Nephron (organoid): ENCODE measurements around the gene ENG.
A peak's percentile ranks its signal among the peaks of the same experiment; 100 is the strongest.

Experiments
- H3K27ac Mint-ChIP-seq, 3 experiments: 2 replicates each; pipeline ENCODE4 v1.8.0; 2020; ENCODE audit warnings: mixed read lengths in 3 of 3, mild to moderate bottlenecking in 2 of 3, moderate library complexity in 1 of 3
- H3K27me3 Mint-ChIP-seq: 2 replicates; pipeline ENCODE4 v1.8.0; 2021; ENCODE audit warnings: low read depth, mild to moderate bottlenecking, moderate library complexity, mixed read lengths
- H3K36me3 Mint-ChIP-seq: 2 replicates; pipeline ENCODE4 v1.8.0; 2020; ENCODE audit warnings: low read depth, mixed read lengths
- H3K4me1 Mint-ChIP-seq: 2 replicates; pipeline ENCODE4 v1.8.0; 2020; ENCODE audit warnings: mixed read lengths
- H3K4me3 Mint-ChIP-seq, 3 experiments: 2 replicates each; pipeline ENCODE4 v1.8.0; 2020; ENCODE audit warnings: mild to moderate bottlenecking in 3 of 3, mixed read lengths in 3 of 3, moderate library complexity in 2 of 3
- H3K9me3 Mint-ChIP-seq: 2 replicates; pipeline ENCODE4 v1.8.0; 2020; ENCODE audit warnings: mixed read lengths
- CTCF ChIP-seq, 3 experiments: fragments of 200-600 bp; sonication (generic); IDR thresholded peaks; one replicate each; pipeline ENCODE4 v1.5.0; 2021; ENCODE audit warnings: antibody characterized with exemption in 3 of 3; ENCODE audit not compliant: unreplicated experiment in 3 of 3

The ENG gene

GRCh38 chr9:127854184-127854806 lies at the start of gene ENG:
TSS of gene ENG (minus strand) at chr9:127854658. CDS start at chr9:127854355, 303 bp downstream.
- TF ChIP-seq CTCF (IDR thresholded peaks at IDR 0.05; ENCODE audit: unreplicated experiment in 3 of 3): no peak
- peaks cover 4% of the 10 kb centered on the region for H3K27me3 Mint-ChIP-seq
- peaks cover 6% of the 10 kb centered on the region for H3K36me3 Mint-ChIP-seq
- peaks cover 27% of the 10 kb centered on the region for H3K4me1 Mint-ChIP-seq
- peaks cover 2% of the 10 kb centered on the region for H3K9me3 Mint-ChIP-seq
- peak within 1 kb of the TSS; percentile 59 to 76 (median 67) for H3K27ac Mint-ChIP-seq
- peak within 1 kb of the TSS; percentile 74 to 85 (median 79) for H3K4me3 Mint-ChIP-seq

GRCh38 chr9:127903557-127904475 lies 49.4 kb upstream of the ENG start:
- Mint-ChIP-seq H3K4me1 (peaks cover 34% of the 10 kb centered on the region), H3K27me3 (no peaks in the 10 kb centered on the region), H3K27ac (peak overlapping the region; percentile 99 to 100 (median 99)), H3K9me3 (no peaks in the 10 kb centered on the region), H3K36me3 (no peaks in the 10 kb centered on the region), H3K4me3 (peak overlapping the region; percentile 60 to 76 (median 68))
- no peak for TF ChIP-seq CTCF (IDR thresholded peaks at IDR 0.05; ENCODE audit: unreplicated experiment in 3 of 3)

GRCh38 chr9:127899128-127899943 lies 44.9 kb upstream of the ENG start, which contains the start of gene ST6GALNAC6:
TSS of gene ST6GALNAC6 (minus strand) at chr9:127899603. CDS start at chr9:127897981, 1,622 bp downstream.
- peak within 1 kb of the TSS; percentile 98 to 100 (median 99) for H3K27ac Mint-ChIP-seq
- TF ChIP-seq CTCF (IDR thresholded peaks at IDR 0.05; ENCODE audit: unreplicated experiment in 3 of 3): no peak
- H3K4me3 Mint-ChIP-seq: peak within 1 kb of the TSS; percentile 95 to 100 (median 97)
- peaks cover 29% of the 10 kb centered on the region for H3K36me3 Mint-ChIP-seq
- peaks cover 34% of the 10 kb centered on the region for H3K4me1 Mint-ChIP-seq
- no peaks in the 10 kb centered on the region for H3K27me3 Mint-ChIP-seq
- no peaks in the 10 kb centered on the region for H3K9me3 Mint-ChIP-seq

GRCh38 chr9:127898433-127899127 lies 44.1 kb upstream of the ENG start:
- no peaks in the 10 kb centered on the region for H3K27me3 Mint-ChIP-seq
- TF ChIP-seq CTCF (IDR thresholded peaks at IDR 0.05; ENCODE audit: unreplicated experiment in 3 of 3): no peak
- peaks cover 26% of the 10 kb centered on the region for H3K4me1 Mint-ChIP-seq
- peaks cover 36% of the 10 kb centered on the region for H3K36me3 Mint-ChIP-seq
- peak overlapping the region; percentile 95 to 100 (median 97) for H3K4me3 Mint-ChIP-seq
- H3K27ac Mint-ChIP-seq: peak overlapping the region; percentile 98 to 100 (median 99)
- H3K9me3 Mint-ChIP-seq: no peaks in the 10 kb centered on the region

- peak overlapping the region; percentile 92 to 100 (median 92) for H3K27ac Mint-ChIP-seq
- no peak for TF ChIP-seq CTCF (IDR thresholded peaks at IDR 0.05; ENCODE audit: unreplicated experiment in 3 of 3)
- peak overlapping the region; percentile 77 to 95 (median 80) for H3K4me3 Mint-ChIP-seq
- no peaks in the 10 kb centered on the region for H3K27me3 Mint-ChIP-seq
- no peaks in the 10 kb centered on the region for H3K9me3 Mint-ChIP-seq
- peaks cover 21% of the 10 kb centered on the region for H3K4me1 Mint-ChIP-seq
- peaks cover 50% of the 10 kb centered on the region for H3K36me3 Mint-ChIP-seq
These were observed 42.8 kb upstream of the ENG start for GRCh38 chr9:127897193-127897692.
